Vagina (tissue), 2 donors: ENCODE results near the gene C9orf43.
"Not testable (repeated sequence)": the region's sequence is repeated elsewhere in the genome, so short reads cannot be mapped to it uniquely, and the experiment has no call there.

Experiments
- CTCF ChIP-seq, 3 experiments: fragments of 450-650 bp in 2 of 3; fragments of 200-600 bp in 1 of 3; sonication (generic) in 1 of 3; IDR thresholded peaks; one replicate each; pipeline ENCODE4 v1.5.1; 2017 to 2019; ENCODE audit warnings: antibody characterized with exemption in 3 of 3, mild to moderate bottlenecking in 2 of 3, moderate library complexity in 2 of 3
- POLR2A ChIP-seq, 2 donors: fragments of 450-650 bp; IDR thresholded peaks; one replicate each; pipeline ENCODE4 v1.6.1; 2017; ENCODE audit warnings: antibody characterized with exemption in 2 of 2, mild to moderate bottlenecking in 2 of 2, moderate library complexity in 2 of 2

- not testable (repeated sequence) for TF ChIP-seq CTCF, POLR2A (IDR thresholded peaks at IDR 0.05)
Observed at GRCh38 chr9:113437716-113438115, 27.2 kb downstream of the C9orf43 start.
